WTC11 (cell line): ENCODE measurements around the gene GGACT. TPM values are rescaled to one million over a fixed set of nuclear protein-coding genes. Genes with fewer than 3 reads are reported as not detected.

ENCODE experiments used
- ATAC-seq: fragments of 200-7000 bp; cut with Tn5 transposase; 2 replicates; pipeline ENCODE4 v1.10.0; 2021; ENCODE audit warnings: mild to moderate bottlenecking, moderate library complexity
- CTCF ChIA-PET: fragments of 300-600 bp; sonication (Branson Sonifier 250); formaldehyde crosslinking; loops from one replicate; lab custom pipeline; 2021; ENCODE audit warnings: antibody characterized with exemption; lab: Charles Lee
- POLR2A ChIA-PET: fragments of 350-600 bp; sonication (Branson Sonifier 250); formaldehyde crosslinking; loops from one replicate; lab custom pipeline; 2021; ENCODE audit warnings: antibody characterized with exemption; lab: Charles Lee
- DNase-seq: peaks from one replicate; pipeline ENCODE4 v3.0.0; 2021; ENCODE audit warnings: low spot score
- H3K27ac Mint-ChIP-seq: 2 replicates; pipeline ENCODE4 v1.8.0; 2021; ENCODE audit warnings: mixed read lengths
- H3K27me3 Mint-ChIP-seq: 2 replicates; pipeline ENCODE4 v1.8.0; 2021; ENCODE audit warnings: low read depth, mild to moderate bottlenecking, moderate library complexity, mixed read lengths
- H3K36me3 Mint-ChIP-seq: 2 replicates; pipeline ENCODE4 v1.8.0; 2021; ENCODE audit warnings: mixed read lengths
- H3K4me1 Mint-ChIP-seq: 2 replicates; pipeline ENCODE4 v1.8.0; 2022; ENCODE audit warnings: mixed read lengths
- H3K4me3 Mint-ChIP-seq: 2 replicates; pipeline ENCODE4 v1.8.0; 2021; ENCODE audit warnings: mild to moderate bottlenecking, moderate library complexity, mixed read lengths
- H3K9me3 Mint-ChIP-seq: 2 replicates; pipeline ENCODE4 v1.8.0; 2021; ENCODE audit warnings: mixed read lengths
- AR ChIP-seq: fragments of 250-450 bp; sonication (Bioruptor Pico); IDR thresholded peaks from 2 replicates; pipeline ENCODE4 v1.9.0; 2021; ENCODE audit warnings: mild to moderate bottlenecking
- ARID4B ChIP-seq: sonication (generic); formaldehyde crosslinking; IDR thresholded peaks from 2 replicates; pipeline ENCODE4 v1.8.0; 2023; ENCODE audit warnings: missing genetic modification reagents, mild to moderate bottlenecking, borderline replicate concordance
- E2F1 ChIP-seq: sonication (generic); formaldehyde crosslinking; IDR thresholded peaks from 2 replicates; pipeline ENCODE4 v1.8.0; 2022; ENCODE audit warnings: mild to moderate bottlenecking, missing genetic modification reagents
- ERG ChIP-seq: fragments of 250-450 bp; sonication (Bioruptor Pico); IDR thresholded peaks from 2 replicates; pipeline ENCODE4 v1.8.0; 2021; ENCODE audit warnings: mild to moderate bottlenecking
- ESRRA ChIP-seq: sonication (generic); formaldehyde crosslinking; IDR thresholded peaks from 2 replicates; pipeline ENCODE4 v1.8.1; 2022; ENCODE audit warnings: mild to moderate bottlenecking, missing genetic modification reagents, borderline replicate concordance
- FOXK1 ChIP-seq: sonication (generic); formaldehyde crosslinking; IDR thresholded peaks from 2 replicates; pipeline ENCODE4 v1.8.0; 2022; ENCODE audit warnings: mild to moderate bottlenecking, moderate library complexity, missing genetic modification reagents
- IRF1 ChIP-seq: sonication (generic); formaldehyde crosslinking; IDR thresholded peaks from 2 replicates; pipeline ENCODE4 v1.8.0; 2023; ENCODE audit warnings: missing genetic modification reagents
- NR2C2 ChIP-seq: sonication (generic); formaldehyde crosslinking; IDR thresholded peaks from 2 replicates; pipeline ENCODE4 v1.8.0; 2022; ENCODE audit warnings: mild to moderate bottlenecking, missing genetic modification reagents
- NR3C1 ChIP-seq: sonication (generic); formaldehyde crosslinking; conservative IDR thresholded peaks from 2 replicates; pipeline ENCODE4 v1.8.1; 2023; ENCODE audit warnings: low read depth, mild to moderate bottlenecking, missing genetic modification reagents
- PRRX2 ChIP-seq: fragments of 250-450 bp; sonication (Bioruptor Pico); IDR thresholded peaks from 2 replicates; pipeline ENCODE4 v1.8.0; 2021; ENCODE audit warnings: mild to moderate bottlenecking
- RORB ChIP-seq: fragments of 250-450 bp; sonication (Bioruptor Pico); IDR thresholded peaks from 2 replicates; pipeline ENCODE4 v1.9.0; 2021; ENCODE audit warnings: mild to moderate bottlenecking
- SMAD3 ChIP-seq: sonication (generic); formaldehyde crosslinking; IDR thresholded peaks from 2 replicates; pipeline ENCODE4 v1.8.0; 2022; ENCODE audit warnings: missing genetic modification reagents, mild to moderate bottlenecking, borderline replicate concordance
- SMAD4 ChIP-seq: sonication (generic); formaldehyde crosslinking; IDR thresholded peaks from 2 replicates; pipeline ENCODE4 v1.8.0; 2022; ENCODE audit warnings: mild to moderate bottlenecking, missing genetic modification reagents
- TEAD1 ChIP-seq: sonication (generic); formaldehyde crosslinking; IDR thresholded peaks from 2 replicates; pipeline ENCODE4 v1.8.0; 2022; ENCODE audit warnings: mild to moderate bottlenecking, missing genetic modification reagents
- USF2 ChIP-seq: sonication (generic); formaldehyde crosslinking; IDR thresholded peaks from 2 replicates; pipeline ENCODE4 v1.8.1; 2023; ENCODE audit warnings: mild to moderate bottlenecking, missing genetic modification reagents, moderate library complexity
- ZNF219 ChIP-seq: sonication (generic); formaldehyde crosslinking; IDR thresholded peaks from 2 replicates; pipeline ENCODE4 v1.8.0; 2023; ENCODE audit warnings: missing genetic modification reagents, mild to moderate bottlenecking, borderline replicate concordance
- ZNF232 ChIP-seq: sonication (generic); formaldehyde crosslinking; IDR thresholded peaks from 2 replicates; pipeline ENCODE4 v1.8.0; 2022; ENCODE audit warnings: mild to moderate bottlenecking, missing genetic modification reagents
- ZNF416 ChIP-seq: fragments of 250-450 bp; sonication (Bioruptor Pico); IDR thresholded peaks from 2 replicates; pipeline ENCODE4 v1.9.0; 2021; ENCODE audit warnings: mild to moderate bottlenecking, inconsistent platforms
- ZNF671 ChIP-seq: fragments of 250-450 bp; sonication (Bioruptor Pico); IDR thresholded peaks from 2 replicates; pipeline ENCODE4 v1.8.0; 2021; ENCODE audit warnings: mild to moderate bottlenecking
- ZSCAN18 ChIP-seq: fragments of 250-450 bp; sonication (Bioruptor Pico); IDR thresholded peaks from 2 replicates; pipeline ENCODE4 v2.1.2; 2022; ENCODE audit warnings: mild to moderate bottlenecking, moderate library complexity
- total RNA-seq: library from RNA; stranded (reverse); gene quantifications from 3 replicates; pipeline ENCODE4 v1.2.3, GENCODE V29; 2021

Gene GGACT
- total RNA-seq, 1 experiment from 2014 or later, result 2.4 TPM

- TF ChIP-seq ARID4B (CRISPR knock-in tag) (no peak), FOXK1 (no peak), PRRX2 (CRISPR knock-in tag) (no peak)
- TF ChIP-seq, all 79 proteins: peak for 0
Measured at GRCh38 chr13:100528353-100528752, 60.2 kb downstream of the GGACT start (continued).

- ChIA-PET CTCF (interaction anchor here (2.0 kb wide), 1 partner anchor 15 kb away, joined by 5 read pairs; no protein-coding TSS in a partner anchor), POLR2A (no interaction called here)
- Mint-ChIP-seq H3K4me3 (no peak overlapping the region), H3K27ac (no peak overlapping the region), H3K27me3 (no peaks in the 10 kb centered on the region), H3K9me3 (no peaks in the 10 kb centered on the region), H3K36me3 (peaks cover 17% of the 10 kb centered on the region), H3K4me1 (peaks cover 46% of the 10 kb centered on the region)
- DNase-seq, result no peak
- TF ChIP-seq ERG (CRISPR knock-in tag) (no peak), ZNF416 (CRISPR knock-in tag) (no peak), USF2 (CRISPR knock-in tag) (no peak), SMAD3 (no peak), ZNF671 (no peak), NR3C1 (CRISPR knock-in tag) (no peak), ZNF219 (no peak), AR (CRISPR knock-in tag) (no peak), NR2C2 (CRISPR knock-in tag) (no peak), ZNF232 (CRISPR knock-in tag) (no peak)
- TF ChIP-seq, all 79 proteins: peak for 0
- no peak for ATAC-seq
Measured at GRCh38 chr13:100527644-100528043, 60.9 kb downstream of the GGACT start.

- H3K4me3 Mint-ChIP-seq, result no peak overlapping the region
- ChIA-PET POLR2A (interaction anchor here (0.6 to 0.9 kb wide), 2 partner anchors 9 to 476 kb away, joined by 3 to 4 read pairs; no protein-coding TSS in a partner anchor), CTCF (interaction anchor here (0.6 to 2.0 kb wide), 7 partner anchors 12 to 870 kb away, joined by 3 to 9 read pairs (median 4); no protein-coding TSS in a partner anchor)
- H3K9me3 Mint-ChIP-seq, result no peaks in the 10 kb centered on the region
- peak overlapping the region; percentile 51 for H3K27ac Mint-ChIP-seq
- no peaks in the 10 kb centered on the region for H3K27me3 Mint-ChIP-seq
- H3K36me3 Mint-ChIP-seq, result peaks cover 17% of the 10 kb centered on the region
- peaks cover 57% of the 10 kb centered on the region for H3K4me1 Mint-ChIP-seq
- DNase-seq (no peak), ATAC-seq (peak; percentile 26)
- TF ChIP-seq ZSCAN18 (CRISPR knock-in tag), result no peak
- no peak for TF ChIP-seq SMAD3
- TF ChIP-seq E2F1 (CRISPR knock-in tag), result no peak
- no peak for TF ChIP-seq IRF1
- no peak for TF ChIP-seq NR3C1 (CRISPR knock-in tag)
- no peak for TF ChIP-seq SMAD4 (CRISPR knock-in tag)
- TF ChIP-seq ZNF232 (CRISPR knock-in tag), result no peak
- TF ChIP-seq TEAD1, result no peak
- TF ChIP-seq ESRRA (CRISPR knock-in tag), result no peak
- no peak for TF ChIP-seq RORB (CRISPR knock-in tag)
Measured at GRCh38 chr13:100526318-100527000, 62.1 kb downstream of the GGACT start.
